Measurements from ENCODE around the gene YBEY. TPM values are rescaled to one million over a fixed set of nuclear protein-coding genes. Genes with fewer than 3 reads are reported as not detected.
"Not testable (repeated sequence)": the region's sequence is repeated elsewhere in the genome, so short reads cannot be mapped to it uniquely, and the experiment has no call there.

Gene YBEY
- total RNA-seq, 2 donors from 2014 or later: 22.3 to 25.7 TPM

DNA sequence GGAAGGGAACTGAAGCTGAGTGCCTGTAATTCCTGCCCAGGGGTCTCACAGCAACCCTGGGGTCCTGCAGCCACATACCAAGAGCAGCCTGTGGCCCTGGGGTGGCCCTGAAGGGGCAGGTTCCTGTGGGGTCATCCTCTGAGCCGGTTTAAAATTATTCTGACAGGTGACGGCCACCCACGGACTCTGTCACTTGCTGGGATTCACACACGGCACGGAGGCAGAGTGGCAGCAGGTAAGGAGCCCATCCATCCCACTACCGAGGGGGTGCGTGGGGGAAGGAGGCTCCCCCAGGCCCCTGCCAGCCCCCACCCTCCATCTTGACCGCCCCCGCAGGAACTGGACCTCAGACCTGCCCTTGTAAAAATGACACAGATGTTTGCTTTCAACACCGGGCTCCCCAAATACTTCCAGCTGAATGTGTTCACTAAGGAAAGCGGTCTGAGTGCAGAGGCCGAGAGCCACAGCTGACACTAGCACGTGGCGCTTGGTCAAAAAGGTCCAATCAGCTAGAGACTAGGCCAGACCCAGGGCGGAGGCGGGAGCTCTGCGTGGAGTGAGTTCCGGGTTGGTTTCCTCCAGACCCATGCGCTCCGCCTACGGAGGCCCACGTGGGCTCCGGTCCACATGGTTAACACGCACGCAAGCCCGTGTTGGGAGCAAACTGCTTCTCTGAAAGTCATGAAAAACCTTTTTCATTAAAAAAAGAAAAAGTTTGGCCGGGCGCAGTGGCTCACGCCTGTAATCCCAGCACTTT lies 10.0 kb downstream of the YBEY start:
- no peaks in the 10 kb centered on the region for H3K9me3 Mint-ChIP-seq
- DNase-seq (peak in 1 of 2 donors; percentile 65), ATAC-seq (replicated peaks in 1 of 2) (peak in 1 of 2 donors; percentile 87)
- peaks cover 11% of the 10 kb centered on the region for H3K4me1 Mint-ChIP-seq (ENCODE audit: low read depth)
- peaks cover 5 to 19% of the 10 kb centered on the region in 2 donors for H3K36me3 Mint-ChIP-seq (ENCODE audit: insufficient read depth in 2 of 2)
- H3K4me3 Mint-ChIP-seq: peak overlapping the region; percentile 36 to 58
- H3K27me3 Mint-ChIP-seq (ENCODE audit: low read depth): peaks cover 5% of the 10 kb centered on the region
- H3K27ac Mint-ChIP-seq: no peak overlapping the region

DNA sequence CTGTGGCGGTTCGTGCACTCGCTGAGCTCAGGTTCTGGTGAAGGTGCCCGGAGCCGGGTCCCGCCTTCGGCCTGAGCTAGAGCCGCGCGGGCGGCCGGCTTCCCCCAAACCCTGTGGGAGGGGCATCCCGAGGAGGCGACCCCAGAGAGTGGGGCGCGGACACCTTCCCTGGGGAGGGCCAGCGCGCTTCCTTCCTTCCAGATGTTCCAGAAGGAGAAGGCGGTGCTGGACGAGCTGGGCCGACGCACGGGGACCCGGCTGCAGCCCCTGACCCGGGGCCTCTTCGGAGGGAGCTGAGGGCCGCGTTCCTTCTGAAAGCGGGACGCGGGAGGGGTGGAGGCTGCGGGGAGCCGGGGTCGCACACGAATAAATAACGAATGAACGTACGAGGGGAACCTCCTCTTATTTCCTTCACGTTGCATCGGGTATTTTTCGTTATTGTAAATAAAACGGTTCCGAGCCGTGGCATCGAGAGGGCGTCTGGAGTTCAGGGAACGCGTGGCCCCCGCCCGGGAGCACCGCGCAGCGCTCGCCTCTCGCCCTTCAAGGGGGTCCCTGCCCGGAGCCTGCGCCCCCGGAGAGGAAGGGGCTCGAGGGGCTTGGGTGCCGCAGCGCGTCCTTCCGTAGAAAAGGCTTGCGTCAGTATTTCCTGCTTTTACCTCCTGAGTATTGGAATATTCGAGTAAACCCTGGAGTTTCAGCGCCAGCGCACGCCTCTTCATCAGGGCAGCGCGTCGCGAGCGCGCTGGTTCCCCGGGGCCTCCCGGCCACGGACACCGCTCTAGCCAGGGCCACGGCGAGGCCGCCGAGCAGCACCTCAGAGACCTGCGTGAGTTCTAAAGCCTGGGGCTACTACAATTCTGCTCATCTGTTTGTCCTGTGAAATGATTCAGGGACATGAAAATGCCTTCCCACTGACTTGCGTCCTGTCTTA lies 11.5 kb downstream of the YBEY start:
- H3K27ac Mint-ChIP-seq: no peak overlapping the region

GRCh38 chr21:46299167-46299566 lies 13.0 kb downstream of the YBEY start:
- H3K4me1 Mint-ChIP-seq (ENCODE audit: low read depth): peaks cover 11% of the 10 kb centered on the region
- H3K27me3 Mint-ChIP-seq (ENCODE audit: low read depth): peaks cover 5% of the 10 kb centered on the region
- peaks cover 5 to 17% of the 10 kb centered on the region in 2 donors for H3K36me3 Mint-ChIP-seq (ENCODE audit: insufficient read depth in 2 of 2)
- H3K9me3 Mint-ChIP-seq: no peaks in the 10 kb centered on the region
- no peak overlapping the region for H3K27ac Mint-ChIP-seq
- DNase-seq: no peak
- H3K4me3 Mint-ChIP-seq: peak overlapping the region in 1 of 2 donors; percentile 50
- no peak for ATAC-seq (replicated peaks in 1 of 2)

More for the DNA sequence above, 11.5 kb downstream of the YBEY start:
- H3K4me3 Mint-ChIP-seq: peak overlapping the region; percentile 70 to 75
- H3K27me3 Mint-ChIP-seq (ENCODE audit: low read depth): peaks cover 5% of the 10 kb centered on the region
- no peaks in the 10 kb centered on the region for H3K9me3 Mint-ChIP-seq
- ATAC-seq (replicated peaks in 1 of 2) (peak; percentile 31 to 37), DNase-seq (no peak)
- peaks cover 5 to 14% of the 10 kb centered on the region in 2 donors for H3K36me3 Mint-ChIP-seq (ENCODE audit: insufficient read depth in 2 of 2)
- peaks cover 11% of the 10 kb centered on the region for H3K4me1 Mint-ChIP-seq (ENCODE audit: low read depth)

- DNase-seq (no peak), ATAC-seq (replicated peaks in 1 of 2) (no peak)
- Mint-ChIP-seq H3K27ac (no peak overlapping the region), H3K36me3 (ENCODE audit: insufficient read depth in 2 of 2) (peaks cover 10 to 27% of the 10 kb centered on the region in 2 donors), H3K4me1 (ENCODE audit: low read depth) (no peaks in the 10 kb centered on the region), H3K9me3 (no peaks in the 10 kb centered on the region), H3K27me3 (ENCODE audit: low read depth) (peaks cover 5% of the 10 kb centered on the region), H3K4me3 (no peak overlapping the region)
Measured at GRCh38 chr21:46301759-46302158, 15.6 kb downstream of the YBEY start.

DNA sequence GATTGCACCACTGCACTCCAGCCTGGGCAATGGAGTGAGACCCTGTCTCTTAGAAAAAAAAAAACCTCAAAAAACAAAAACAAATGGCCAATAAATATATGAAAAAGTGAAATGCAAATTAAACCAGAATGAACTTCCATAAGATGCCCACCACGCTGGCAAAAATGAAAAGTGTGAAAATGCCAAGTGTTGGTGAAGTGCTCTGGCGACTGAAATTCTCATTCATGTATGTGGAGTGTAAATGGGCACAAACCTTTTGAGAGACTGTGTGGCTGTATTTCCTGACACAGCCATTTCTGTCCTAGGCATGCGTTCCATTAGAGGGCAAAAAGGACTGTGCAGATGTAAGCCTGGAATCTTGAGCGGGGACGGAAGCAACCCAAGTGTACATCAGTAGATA lies 18.3 kb downstream of the YBEY start:
- no peak overlapping the region for H3K4me3 Mint-ChIP-seq
- no peaks in the 10 kb centered on the region for H3K27me3 Mint-ChIP-seq (ENCODE audit: low read depth)
- H3K4me1 Mint-ChIP-seq (ENCODE audit: low read depth): no peaks in the 10 kb centered on the region
- H3K9me3 Mint-ChIP-seq: no peaks in the 10 kb centered on the region
- DNase-seq (no peak), ATAC-seq (replicated peaks in 1 of 2) (no peak)
- no peak overlapping the region for H3K27ac Mint-ChIP-seq
- H3K36me3 Mint-ChIP-seq (ENCODE audit: insufficient read depth in 2 of 2): peaks cover 7 to 29% of the 10 kb centered on the region in 2 donors

DNA sequence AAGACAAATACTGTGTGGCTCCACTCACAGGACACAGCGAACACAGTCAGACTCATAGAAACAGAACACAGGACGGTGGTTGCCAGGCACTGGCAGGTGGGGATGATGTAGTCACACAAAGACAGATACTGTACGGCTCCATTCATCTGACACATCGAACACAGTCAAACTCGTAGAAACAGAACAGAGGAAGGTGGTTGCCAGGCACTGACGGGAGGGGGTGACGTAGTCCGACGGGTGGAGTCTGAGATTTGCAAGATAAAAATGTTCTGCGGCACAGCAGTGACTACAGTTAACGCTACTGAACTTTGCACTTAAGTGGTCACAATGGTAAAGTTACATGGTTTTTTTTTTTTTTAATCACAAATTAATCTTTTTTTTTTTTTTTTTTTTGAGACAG lies 18.8 kb downstream of the YBEY start:
- peak in 1 of 2 donors; percentile 39 for ATAC-seq (replicated peaks in 1 of 2)
- Mint-ChIP-seq H3K4me3 (no peak overlapping the region), H3K4me1 (ENCODE audit: low read depth) (no peaks in the 10 kb centered on the region), H3K36me3 (ENCODE audit: insufficient read depth in 2 of 2) (peaks cover 7 to 26% of the 10 kb centered on the region in 2 donors), H3K27me3 (ENCODE audit: low read depth) (no peaks in the 10 kb centered on the region), H3K9me3 (no peaks in the 10 kb centered on the region), H3K27ac (no peak overlapping the region)
- no peak for DNase-seq

- ATAC-seq (replicated peaks in 1 of 2): peak in 1 of 2 donors; percentile 48
- no peak for DNase-seq
- Mint-ChIP-seq H3K27me3 (ENCODE audit: low read depth) (no peaks in the 10 kb centered on the region), H3K36me3 (ENCODE audit: insufficient read depth in 2 of 2) (peaks cover 10 to 28% of the 10 kb centered on the region in 2 donors), H3K4me1 (ENCODE audit: low read depth) (no peaks in the 10 kb centered on the region), H3K27ac (no peak overlapping the region), H3K4me3 (no peak overlapping the region), H3K9me3 (no peaks in the 10 kb centered on the region)
Measured at GRCh38 chr21:46307625-46308024, 21.5 kb downstream of the YBEY start.

DNA sequence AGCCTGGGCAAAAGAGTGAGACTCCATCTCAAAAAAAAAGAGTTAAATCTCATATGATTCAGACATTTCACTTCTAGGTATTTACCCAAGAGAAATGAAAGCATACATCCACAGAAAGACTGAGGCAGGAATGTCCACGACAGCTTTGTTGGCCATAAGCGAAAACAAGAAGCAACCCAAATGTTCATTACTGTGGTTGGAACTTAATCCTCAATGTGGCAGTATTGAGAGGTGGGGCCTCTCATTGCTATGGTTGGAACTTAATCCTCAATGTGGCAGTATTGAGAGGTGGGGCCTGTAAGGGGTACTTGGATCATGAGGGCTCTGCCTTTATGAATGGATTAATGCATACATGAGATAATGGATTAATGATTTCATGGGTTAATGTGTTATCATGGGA lies 22.3 kb downstream of the YBEY start:
- Mint-ChIP-seq H3K27ac (no peak overlapping the region), H3K9me3 (no peaks in the 10 kb centered on the region), H3K4me1 (ENCODE audit: low read depth) (no peaks in the 10 kb centered on the region), H3K36me3 (ENCODE audit: insufficient read depth in 2 of 2) (peaks cover 10 to 28% of the 10 kb centered on the region in 2 donors), H3K27me3 (ENCODE audit: low read depth) (no peaks in the 10 kb centered on the region), H3K4me3 (no peak overlapping the region)
- no peak for ATAC-seq (replicated peaks in 1 of 2)
- DNase-seq: no peak

GRCh38 chr21:46310260-46310659 lies 24.1 kb downstream of the YBEY start:
- not testable (repeated sequence) for H3K4me1 Mint-ChIP-seq (ENCODE audit: low read depth); ATAC-seq (replicated peaks in 1 of 2); H3K9me3 Mint-ChIP-seq; H3K27ac Mint-ChIP-seq; H3K4me3 Mint-ChIP-seq; DNase-seq; H3K27me3 Mint-ChIP-seq (ENCODE audit: low read depth)
- H3K36me3 Mint-ChIP-seq (ENCODE audit: insufficient read depth in 2 of 2): peaks cover 5 to 20% of the 10 kb centered on the region in 2 donors

- no peaks in the 10 kb centered on the region for H3K4me1 Mint-ChIP-seq (ENCODE audit: low read depth)
- H3K4me3 Mint-ChIP-seq: no peak overlapping the region
- H3K9me3 Mint-ChIP-seq: no peaks in the 10 kb centered on the region
- DNase-seq: no peak
- ATAC-seq (replicated peaks in 1 of 2): no peak
- H3K36me3 Mint-ChIP-seq (ENCODE audit: insufficient read depth in 2 of 2): peaks cover 7 to 18% of the 10 kb centered on the region in 2 donors
- no peaks in the 10 kb centered on the region for H3K27me3 Mint-ChIP-seq (ENCODE audit: low read depth)
- H3K27ac Mint-ChIP-seq: no peak overlapping the region
Measured at GRCh38 chr21:46311568-46311967, 25.4 kb downstream of the YBEY start.

DNA sequence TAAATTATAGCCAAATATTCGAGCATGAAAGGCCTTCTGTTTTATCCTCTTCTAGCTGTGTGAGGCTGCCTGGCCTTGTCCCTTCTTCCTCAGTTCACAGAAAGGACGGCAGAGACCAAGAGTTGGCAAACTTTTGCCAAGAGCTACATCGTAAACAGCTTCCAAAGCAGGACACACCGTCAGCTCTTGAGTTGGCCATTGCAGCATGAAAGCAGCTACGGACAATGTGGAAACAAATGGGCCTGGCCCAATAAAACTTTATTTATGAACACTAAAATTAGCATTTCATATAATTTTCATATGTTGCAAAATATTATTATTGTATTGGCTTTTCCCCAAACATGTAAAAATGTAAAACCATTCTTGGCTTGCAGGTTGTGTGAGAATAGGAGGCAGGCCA lies 26.8 kb downstream of the YBEY start:
- Mint-ChIP-seq H3K36me3 (ENCODE audit: insufficient read depth in 2 of 2) (peaks cover 7 to 11% of the 10 kb centered on the region in 2 donors), H3K4me3 (no peak overlapping the region), H3K27ac (no peak overlapping the region)

GRCh38 chr21:46314441-46315020 lies 28.4 kb downstream of the YBEY start:
- DNase-seq: no peak
- Mint-ChIP-seq H3K27me3 (ENCODE audit: low read depth) (no peaks in the 10 kb centered on the region), H3K36me3 (ENCODE audit: insufficient read depth in 2 of 2) (peaks cover 7 to 9% of the 10 kb centered on the region in 2 donors), H3K9me3 (no peaks in the 10 kb centered on the region), H3K4me1 (ENCODE audit: low read depth) (no peaks in the 10 kb centered on the region), H3K27ac (no peak overlapping the region), H3K4me3 (no peak overlapping the region)
- no peak for ATAC-seq (replicated peaks in 1 of 2)

More for the DNA sequence above, 26.8 kb downstream of the YBEY start:
- Mint-ChIP-seq H3K4me1 (ENCODE audit: low read depth) (no peaks in the 10 kb centered on the region), H3K27me3 (ENCODE audit: low read depth) (no peaks in the 10 kb centered on the region), H3K9me3 (no peaks in the 10 kb centered on the region)
- DNase-seq (no peak), ATAC-seq (replicated peaks in 1 of 2) (no peak)
